ENCODE results near the gene GRAP.

DNA sequence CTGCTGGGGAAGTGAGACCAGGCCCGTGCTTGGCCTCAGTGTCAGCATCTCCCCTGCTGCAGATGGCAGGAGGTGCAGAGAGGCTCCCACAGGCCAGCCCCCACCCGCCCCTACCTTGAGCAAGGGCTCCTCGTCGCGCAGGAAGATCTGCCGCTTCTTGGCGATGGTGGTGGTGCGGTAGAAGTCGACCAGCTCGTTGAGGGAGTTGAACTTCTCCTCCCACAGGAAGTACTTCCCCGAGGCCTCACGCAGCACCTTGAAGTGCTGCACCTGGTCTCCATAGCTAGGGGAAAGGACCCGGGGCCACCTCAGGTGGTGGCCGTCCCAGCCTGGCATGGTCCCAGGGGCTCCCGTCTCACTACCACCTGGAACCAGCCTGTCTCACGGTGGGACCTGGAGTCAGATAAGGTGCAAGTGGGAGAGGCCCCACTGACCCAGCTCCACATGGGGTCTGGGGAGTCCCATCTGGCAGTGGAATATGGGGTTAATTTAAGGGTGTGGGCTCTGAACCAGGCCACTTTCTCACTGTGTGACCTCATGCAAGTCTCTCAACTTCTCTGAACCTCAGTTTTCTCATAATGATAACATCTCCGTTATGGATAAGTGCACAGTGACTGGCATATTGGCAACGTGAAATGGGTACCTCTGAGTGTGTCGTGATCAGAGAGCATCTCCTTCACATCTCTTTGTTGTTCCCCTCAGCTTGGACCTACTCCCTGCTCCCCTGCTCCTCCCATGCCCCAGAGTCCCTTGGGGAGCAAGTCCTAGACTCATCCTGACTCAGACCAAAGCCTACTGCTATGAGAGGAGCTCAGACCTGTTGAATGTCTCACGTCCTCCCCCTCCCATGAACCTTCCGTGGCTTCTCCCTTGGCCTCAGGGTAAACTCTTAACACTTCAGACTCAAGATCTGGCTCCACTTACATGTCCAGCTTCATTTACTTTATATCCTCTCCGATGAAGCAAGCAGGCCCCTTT, 22.4 kb downstream of the GRAP start:
- TF ChIP-seq POLR2AphosphoS5 (IDR thresholded peaks at IDR 0.05; ENCODE audit: low read length) (no peak), EZH2 (IDR thresholded peaks at IDR 0.05; ENCODE audit: borderline replicate concordance, control insufficient read depth, low read depth, low read length) (no peak), RCOR1 (conservative IDR thresholded peaks at IDR 0.05; ENCODE audit: low read depth, low read length) (no peak)
- TF ChIP-seq, protein P1, sequence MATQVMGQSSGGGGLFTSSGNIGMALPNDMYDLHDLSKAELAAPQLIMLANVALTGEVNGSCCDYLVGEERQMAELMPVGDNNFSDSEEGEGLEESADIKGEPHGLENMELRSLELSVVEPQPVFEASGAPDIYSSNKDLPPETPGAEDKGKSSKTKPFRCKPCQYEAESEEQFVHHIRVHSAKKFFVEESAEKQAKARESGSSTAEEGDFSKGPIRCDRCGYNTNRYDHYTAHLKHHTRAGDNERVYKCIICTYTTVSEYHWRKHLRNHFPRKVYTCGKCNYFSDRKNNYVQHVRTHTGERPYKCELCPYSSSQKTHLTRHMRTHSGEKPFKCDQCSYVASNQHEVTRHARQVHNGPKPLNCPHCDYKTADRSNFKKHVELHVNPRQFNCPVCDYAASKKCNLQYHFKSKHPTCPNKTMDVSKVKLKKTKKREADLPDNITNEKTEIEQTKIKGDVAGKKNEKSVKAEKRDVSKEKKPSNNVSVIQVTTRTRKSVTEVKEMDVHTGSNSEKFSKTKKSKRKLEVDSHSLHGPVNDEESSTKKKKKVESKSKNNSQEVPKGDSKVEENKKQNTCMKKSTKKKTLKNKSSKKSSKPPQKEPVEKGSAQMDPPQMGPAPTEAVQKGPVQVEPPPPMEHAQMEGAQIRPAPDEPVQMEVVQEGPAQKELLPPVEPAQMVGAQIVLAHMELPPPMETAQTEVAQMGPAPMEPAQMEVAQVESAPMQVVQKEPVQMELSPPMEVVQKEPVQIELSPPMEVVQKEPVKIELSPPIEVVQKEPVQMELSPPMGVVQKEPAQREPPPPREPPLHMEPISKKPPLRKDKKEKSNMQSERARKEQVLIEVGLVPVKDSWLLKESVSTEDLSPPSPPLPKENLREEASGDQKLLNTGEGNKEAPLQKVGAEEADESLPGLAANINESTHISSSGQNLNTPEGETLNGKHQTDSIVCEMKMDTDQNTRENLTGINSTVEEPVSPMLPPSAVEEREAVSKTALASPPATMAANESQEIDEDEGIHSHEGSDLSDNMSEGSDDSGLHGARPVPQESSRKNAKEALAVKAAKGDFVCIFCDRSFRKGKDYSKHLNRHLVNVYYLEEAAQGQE (IDR thresholded peaks at IDR 0.05; ENCODE audit: low read depth, low read length): no peak
